Smooth muscle cell (in vitro differentiated cells): ENCODE results near the gene CMSS1. TPM values are rescaled to one million over a fixed set of nuclear protein-coding genes. Genes with fewer than 3 reads are reported as not detected.

ENCODE experiments used
- DNase-seq: peaks from one replicate; lab custom pipeline; 2025; ENCODE audit not compliant: unreplicated experiment; lab: John Stamatoyannopoulos, UW
- H2AFZ ChIP-seq: fragments of 200-600 bp; sonication (generic); 2 replicates; pipeline ENCODE4 v1.6.0; 2016; ENCODE audit warnings: antibody characterized with exemption, low read depth, mild to moderate bottlenecking
- H3F3A ChIP-seq: fragments of 200-600 bp; sonication (generic); 2 replicates; pipeline ENCODE4 v1.6.0; 2017; ENCODE audit warnings: antibody characterized with exemption, low read depth
- H3K27ac ChIP-seq: fragments of 200-600 bp; sonication (generic); 2 replicates; pipeline ENCODE4 v1.5.1; 2016; ENCODE audit warnings: low read depth, mild to moderate bottlenecking
- H3K27me3 ChIP-seq: fragments of 200-600 bp; sonication (generic); 2 replicates; pipeline ENCODE4 v1.6.1; 2016; ENCODE audit warnings: low read depth, mild to moderate bottlenecking
- H3K36me3 ChIP-seq: fragments of 200-600 bp; sonication (generic); 2 replicates; pipeline ENCODE4 v1.5.1; 2016; ENCODE audit warnings: low read depth
- H3K4me1 ChIP-seq: fragments of 200-600 bp; sonication (generic); 2 replicates; pipeline ENCODE4 v1.5.1; 2016; ENCODE audit warnings: low read depth
- H3K4me2 ChIP-seq: fragments of 200-600 bp; sonication (generic); 2 replicates; pipeline ENCODE4 v1.6.0; 2016; ENCODE audit warnings: mild to moderate bottlenecking
- H3K4me3 ChIP-seq: fragments of 200-600 bp; sonication (generic); 2 replicates; pipeline ENCODE4 v1.5.1; 2016; ENCODE audit warnings: mild to moderate bottlenecking
- H3K79me2 ChIP-seq: fragments of 200-600 bp; sonication (generic); 2 replicates; pipeline ENCODE4 v1.6.0; 2016; ENCODE audit warnings: low read depth, mild to moderate bottlenecking
- H3K9ac ChIP-seq: fragments of 200-600 bp; sonication (generic); 2 replicates; pipeline ENCODE4 v1.6.0; 2016; ENCODE audit warnings: low read depth
- H3K9me3 ChIP-seq: fragments of 200-600 bp; sonication (generic); replicated peaks from 2 replicates; pipeline ENCODE4 v1.5.1; 2016; ENCODE audit warnings: low read depth
- H4K20me1 ChIP-seq: fragments of 200-600 bp; sonication (generic); 2 replicates; pipeline ENCODE4 v1.6.0; 2016; ENCODE audit warnings: low read depth
- WGBS: methylation state at CpG from one replicate; pipeline ENCODE4 v1.1.7; 2016; ENCODE audit warnings: low lambda C conversion rate; 5-methylcytosine and 5-hydroxymethylcytosine counted together
- polyA plus RNA-seq: library from polyadenylated mRNA; unstranded; fragments of >200 nt; fragmentation: Nextera tagmentation; extraction: Ambion mirVana; gene quantifications from 2 replicates; pipeline ENCODE4 v1.2.1, GENCODE V29; 2016
- total RNA-seq: library from RNA; depleted of rRNA; stranded (reverse); fragments of >200 nt; gene quantifications from 2 replicates; pipeline ENCODE4 v1.2.3, GENCODE V29; 2014
- TF ChIP-seq, protein P1 (sequence below): fragments of 200-600 bp; sonication (generic); IDR thresholded peaks from 2 replicates; pipeline ENCODE4 v1.5.1; 2017; ENCODE audit warnings: borderline replicate concordance, mild to moderate bottlenecking, antibody characterized with exemption; ENCODE audit not compliant: insufficient read depth, poor library complexity, severe bottlenecking

Gene CMSS1
- total and polyA plus RNA-seq, 2 experiments from 2014 or later, result 19.2 to 24.1 TPM

DNA sequence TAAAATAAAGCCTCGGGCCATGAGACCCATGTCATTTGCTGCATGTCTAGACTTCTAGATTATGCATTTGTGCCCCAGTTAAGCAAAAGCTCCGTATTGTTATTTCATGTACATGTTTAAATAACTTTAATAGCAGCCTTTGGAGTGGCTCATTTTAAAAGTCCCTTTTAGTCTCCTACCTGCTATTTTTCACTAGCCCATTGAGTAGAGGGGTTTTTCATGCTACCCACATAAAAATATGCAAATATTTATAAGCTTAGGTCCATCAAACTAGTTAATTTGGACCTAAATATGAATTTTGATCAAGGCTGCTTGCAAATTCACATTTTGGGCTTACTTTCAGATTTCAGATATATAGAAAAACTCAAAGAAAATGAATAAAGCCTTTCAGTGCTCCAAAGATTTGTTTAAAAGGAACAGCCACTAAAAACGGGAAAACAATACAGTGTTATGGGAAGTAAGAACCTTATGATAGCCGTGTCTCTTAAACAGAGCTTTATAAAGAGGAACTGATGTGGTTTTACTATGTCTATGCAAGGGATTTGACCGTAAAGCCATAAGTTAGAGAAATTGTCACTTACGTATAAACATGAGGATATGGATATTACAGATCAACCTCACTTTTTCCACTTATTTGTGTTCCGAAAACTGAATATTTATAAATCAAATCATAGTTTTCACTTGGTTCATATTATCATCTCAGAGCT lies 266.6 kb downstream of the CMSS1 start:
- TF ChIP-seq, protein P1, sequence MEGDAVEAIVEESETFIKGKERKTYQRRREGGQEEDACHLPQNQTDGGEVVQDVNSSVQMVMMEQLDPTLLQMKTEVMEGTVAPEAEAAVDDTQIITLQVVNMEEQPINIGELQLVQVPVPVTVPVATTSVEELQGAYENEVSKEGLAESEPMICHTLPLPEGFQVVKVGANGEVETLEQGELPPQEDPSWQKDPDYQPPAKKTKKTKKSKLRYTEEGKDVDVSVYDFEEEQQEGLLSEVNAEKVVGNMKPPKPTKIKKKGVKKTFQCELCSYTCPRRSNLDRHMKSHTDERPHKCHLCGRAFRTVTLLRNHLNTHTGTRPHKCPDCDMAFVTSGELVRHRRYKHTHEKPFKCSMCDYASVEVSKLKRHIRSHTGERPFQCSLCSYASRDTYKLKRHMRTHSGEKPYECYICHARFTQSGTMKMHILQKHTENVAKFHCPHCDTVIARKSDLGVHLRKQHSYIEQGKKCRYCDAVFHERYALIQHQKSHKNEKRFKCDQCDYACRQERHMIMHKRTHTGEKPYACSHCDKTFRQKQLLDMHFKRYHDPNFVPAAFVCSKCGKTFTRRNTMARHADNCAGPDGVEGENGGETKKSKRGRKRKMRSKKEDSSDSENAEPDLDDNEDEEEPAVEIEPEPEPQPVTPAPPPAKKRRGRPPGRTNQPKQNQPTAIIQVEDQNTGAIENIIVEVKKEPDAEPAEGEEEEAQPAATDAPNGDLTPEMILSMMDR, result no peak
- H4K20me1 ChIP-seq, result no peaks in the 10 kb centered on the region
- H3K27ac ChIP-seq, result no peak overlapping the region
- H3K4me1 ChIP-seq, result peaks cover 14% of the 10 kb centered on the region
- no peaks in the 10 kb centered on the region for H3K36me3 ChIP-seq
- 76% methylated on average over 7 of the region's 7 CpGs for WGBS
- no peak overlapping the region for H3K4me2 ChIP-seq
- H3K27me3 ChIP-seq, result no peaks in the 10 kb centered on the region
- H3F3A ChIP-seq, result peaks cover 2% of the 10 kb centered on the region
- no peak overlapping the region for H3K9ac ChIP-seq
- H3K4me3 ChIP-seq, result no peak overlapping the region
- no peak overlapping the region for H2AFZ ChIP-seq
- H3K79me2 ChIP-seq, result no peaks in the 10 kb centered on the region
- no peaks in the 10 kb centered on the region for H3K9me3 ChIP-seq
- no peak for DNase-seq

- WGBS, result 54% methylated on average over 1 of the region's 1 CpG
- TF ChIP-seq, protein P1, result no peak
- Histone ChIP-seq H3K9ac (no peak overlapping the region), H3F3A (peaks cover 10% of the 10 kb centered on the region), H2AFZ (no peak overlapping the region), H3K4me3 (no peak overlapping the region), H4K20me1 (no peaks in the 10 kb centered on the region), H3K4me1 (peaks cover 22% of the 10 kb centered on the region), H3K4me2 (peak overlapping the region; percentile 38), H3K36me3 (no peaks in the 10 kb centered on the region), H3K27ac (peak overlapping the region; percentile 64), H3K9me3 (no peaks in the 10 kb centered on the region), H3K27me3 (no peaks in the 10 kb centered on the region), H3K79me2 (no peaks in the 10 kb centered on the region)
- DNase-seq, result no peak
Measured at GRCh38 chr3:100086401-100086800, 268.7 kb downstream of the CMSS1 start.

DNA sequence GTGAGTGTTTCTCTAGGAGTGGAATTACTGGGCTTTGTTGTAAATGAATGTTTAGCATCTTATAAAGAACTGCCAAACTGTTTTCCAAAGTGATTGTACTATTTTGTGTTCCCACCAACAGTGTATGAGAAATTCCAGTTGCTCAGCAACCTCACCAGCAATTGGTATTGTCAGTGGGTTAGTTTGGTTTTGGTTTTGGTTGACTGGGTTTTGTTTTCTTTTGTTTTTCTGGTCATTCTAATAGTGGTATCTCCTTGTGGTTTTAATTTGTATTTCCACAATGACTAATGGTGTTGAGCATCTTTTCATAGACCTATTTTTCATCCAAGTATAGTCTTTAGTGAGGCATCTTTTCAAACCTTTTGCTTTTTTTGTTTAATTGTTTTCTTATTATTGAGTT lies 269.5 kb downstream of the CMSS1 start:
- Histone ChIP-seq H2AFZ (no peak overlapping the region), H3F3A (peaks cover 10% of the 10 kb centered on the region), H3K4me1 (peaks cover 18% of the 10 kb centered on the region), H3K9ac (peak overlapping the region; percentile 36), H3K4me3 (no peak overlapping the region), H3K79me2 (no peaks in the 10 kb centered on the region), H3K27me3 (no peaks in the 10 kb centered on the region), H3K27ac (peak overlapping the region; percentile 64), H3K36me3 (no peaks in the 10 kb centered on the region), H3K9me3 (no peaks in the 10 kb centered on the region), H3K4me2 (peak overlapping the region; percentile 38), H4K20me1 (no peaks in the 10 kb centered on the region)
- DNase-seq, result no peak
- TF ChIP-seq, protein P1, result no peak
